Islet of Langerhans (tissue), 1 donor: ENCODE results near the gene SLC26A1.
"Not testable (repeated sequence)": the region's sequence is repeated elsewhere in the genome, so short reads cannot be mapped to it uniquely, and the experiment has no call there.

ENCODE experiments used
- FAIRE-seq: peaks from one replicate; lab custom pipeline; 2011; peaks lifted over from hg19 to GRCh38; lab: Jason Lieb, UNC

The SLC26A1 gene

DNA sequence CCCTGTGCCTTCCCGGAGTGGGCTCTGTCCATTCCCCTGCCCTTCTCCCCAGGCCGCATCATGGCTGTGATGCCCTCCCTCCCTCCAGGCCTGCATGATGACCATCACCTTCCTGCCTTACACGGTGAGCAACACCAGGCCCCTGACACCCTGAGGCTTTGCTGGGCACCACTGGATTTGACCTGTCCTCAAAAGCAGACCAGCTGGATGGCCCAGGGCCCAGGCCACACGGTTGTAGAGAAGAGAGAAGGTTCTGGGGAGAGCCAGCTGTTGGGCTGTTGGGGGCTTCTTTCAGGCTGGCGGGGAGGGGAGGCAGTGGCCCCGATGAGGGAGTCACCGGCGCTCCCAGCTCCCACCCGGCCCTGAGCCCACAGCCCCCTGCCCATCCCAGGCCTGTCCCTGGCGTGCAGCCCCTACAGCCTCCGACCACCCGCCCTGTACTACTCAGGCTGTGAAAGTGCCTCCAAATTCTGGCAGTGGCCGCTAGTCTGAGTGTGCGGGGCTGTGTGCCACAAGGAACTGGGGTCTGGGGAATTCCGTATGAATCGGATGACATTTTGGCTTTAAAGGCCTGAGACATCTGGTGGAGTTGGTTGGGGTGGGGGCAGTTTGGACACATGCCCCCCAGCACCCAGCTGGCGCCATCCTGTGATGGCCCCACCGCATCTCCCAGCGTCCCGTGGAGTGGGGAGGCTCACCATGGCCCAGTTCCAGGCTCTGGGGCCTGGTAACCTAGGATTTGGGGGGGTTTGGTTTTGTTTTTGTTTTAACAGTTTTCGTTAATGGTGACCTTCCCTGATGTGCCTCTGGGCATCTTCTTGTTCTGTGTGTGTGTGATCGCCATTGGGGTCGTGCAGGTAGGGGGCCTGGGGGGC is 41.4 kb downstream of the SLC26A1 start:
- no peak for FAIRE-seq

DNA sequence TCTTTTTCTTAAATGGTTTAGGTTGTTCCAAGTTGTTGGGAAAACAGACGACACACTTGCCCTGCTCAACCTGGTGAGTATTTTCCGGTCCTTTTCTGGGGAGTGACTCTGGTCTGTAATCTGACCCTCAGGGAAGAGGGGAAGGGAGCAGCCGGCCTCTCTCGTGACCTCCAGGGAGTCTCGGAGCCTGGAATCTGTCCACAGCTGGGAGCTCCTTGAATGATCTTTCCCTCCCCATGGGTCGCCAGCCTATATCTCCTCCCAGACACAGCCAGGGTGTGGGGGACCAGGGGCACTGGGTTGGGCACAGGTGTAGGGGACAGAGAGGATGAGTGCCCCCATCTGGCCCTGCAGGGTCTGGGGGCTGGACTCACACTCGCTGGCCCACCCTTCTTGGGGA is 42.0 kb downstream of the SLC26A1 start:
- no peak for FAIRE-seq

DNA sequence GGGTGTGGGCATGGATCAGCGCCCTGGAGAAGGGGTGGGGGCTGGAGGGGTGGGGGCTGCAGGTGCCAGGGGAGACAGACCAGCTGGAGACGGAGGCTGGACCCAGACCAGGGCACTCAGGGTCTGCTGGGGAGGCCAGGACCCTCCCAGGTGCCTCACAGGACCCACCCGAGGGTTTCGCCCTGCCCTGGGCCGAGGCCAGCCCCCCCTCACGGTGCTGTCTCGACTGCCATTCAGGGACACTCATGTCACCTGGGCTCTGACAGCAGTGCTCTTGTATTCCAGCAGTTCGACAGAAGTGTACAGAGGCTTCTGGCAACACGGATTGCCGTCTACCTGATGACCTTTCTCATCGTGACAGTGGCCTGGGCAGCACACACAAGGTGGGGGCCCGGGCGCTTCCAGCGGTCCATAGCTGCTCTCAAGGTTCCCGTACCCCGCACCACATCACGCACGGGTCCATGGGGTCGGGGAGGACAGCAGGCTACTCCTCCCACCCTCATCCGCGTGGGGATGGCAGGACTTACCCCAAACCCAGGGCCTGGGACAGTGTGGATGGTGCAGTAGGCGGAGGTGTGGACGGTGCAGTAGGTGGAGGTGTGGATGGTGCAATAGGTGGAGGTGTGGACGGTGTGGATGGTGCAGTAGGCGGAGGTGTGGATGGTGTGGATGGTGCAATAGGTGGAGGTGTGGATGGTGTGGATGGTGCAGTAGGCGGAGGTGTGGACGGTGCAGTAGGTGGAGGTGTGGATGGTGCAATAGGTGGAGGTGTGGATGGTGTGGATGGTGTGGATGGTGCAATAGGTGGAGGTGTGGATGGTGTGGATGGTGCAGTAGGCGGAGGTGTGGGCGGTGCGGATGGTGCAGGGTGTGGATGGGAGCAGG is 42.8 kb downstream of the SLC26A1 start:
- no peak for FAIRE-seq

DNA sequence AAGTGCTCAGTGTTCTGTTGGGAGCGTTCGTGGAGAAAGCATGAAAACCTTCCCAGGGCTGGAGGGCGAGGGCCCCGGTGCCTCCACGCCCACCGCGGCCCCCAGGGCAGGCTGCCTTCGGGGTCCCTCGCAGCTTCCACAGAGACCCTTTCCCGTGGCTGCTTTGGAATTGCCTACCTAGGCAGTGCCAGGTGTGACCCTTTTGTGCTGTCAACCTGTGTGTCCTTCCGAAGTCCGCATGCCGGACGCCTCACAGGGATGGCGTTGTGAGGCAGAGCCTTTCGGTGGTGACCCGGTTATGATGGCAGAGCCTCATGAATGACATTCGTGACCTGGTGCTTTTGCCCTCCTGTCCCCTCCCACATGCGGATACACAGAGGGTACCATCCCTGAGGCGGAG is 43.5 kb downstream of the SLC26A1 start:
- FAIRE-seq: no peak

DNA sequence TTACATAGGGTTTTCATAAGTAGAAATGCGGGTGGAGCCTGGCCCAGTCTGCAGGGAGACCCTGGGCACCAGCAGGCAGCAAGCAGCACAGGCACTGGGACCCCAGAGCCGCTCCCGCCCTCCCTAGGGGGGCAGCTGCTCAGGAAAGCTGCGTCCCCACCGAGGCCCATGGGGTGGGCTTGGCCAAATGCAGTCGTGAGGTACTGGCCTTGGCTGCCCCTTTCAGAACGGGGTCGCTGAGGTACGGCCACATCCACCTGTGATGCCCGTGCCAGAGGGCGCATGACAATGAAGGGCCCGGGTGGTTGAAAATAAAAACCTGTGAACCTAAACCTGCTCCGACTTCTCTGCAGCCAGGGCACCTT is 44.3 kb downstream of the SLC26A1 start:
- FAIRE-seq: no peak

DNA sequence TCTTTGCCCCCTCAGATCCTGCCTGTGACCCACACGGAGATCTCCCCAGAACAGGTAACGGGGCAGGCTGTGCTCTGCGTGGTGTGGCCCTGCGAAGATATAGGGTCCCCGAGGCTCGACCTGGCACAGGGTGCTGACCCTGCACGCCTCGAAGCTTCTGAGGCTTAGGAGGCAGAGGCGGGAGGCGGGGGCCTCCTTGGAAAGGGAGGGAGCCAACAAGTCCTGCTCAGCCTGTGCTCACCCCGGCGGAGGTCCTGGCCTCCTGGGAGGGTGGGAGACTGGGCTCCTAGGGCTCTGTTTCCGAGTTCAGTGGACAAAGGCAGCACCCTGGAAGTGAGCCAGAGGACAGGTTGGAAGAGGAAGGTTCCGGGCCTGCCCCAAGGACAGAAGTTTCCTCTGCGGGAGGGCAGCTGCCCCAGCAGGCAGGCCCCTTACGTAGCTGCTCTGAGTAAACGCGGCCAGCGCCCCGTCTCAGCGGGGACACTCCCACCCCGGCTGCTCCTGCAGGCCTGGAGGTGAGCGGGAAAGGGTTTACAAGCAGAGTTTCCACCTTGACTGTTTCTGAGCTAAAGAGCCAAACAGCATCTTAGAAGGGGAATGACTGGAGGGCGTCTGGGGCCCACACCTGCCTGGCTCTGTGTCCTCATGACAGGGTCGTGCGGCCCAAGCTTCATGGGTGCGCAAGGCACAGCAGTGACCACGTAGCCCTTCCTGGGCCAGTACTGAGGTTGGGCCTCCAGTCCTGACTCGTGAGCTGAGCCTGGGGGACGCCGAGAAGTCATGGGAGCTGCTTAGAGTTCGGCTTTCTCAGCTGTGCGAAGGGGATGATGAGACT is 44.9 kb downstream of the SLC26A1 start:
- FAIRE-seq: no peak

DNA sequence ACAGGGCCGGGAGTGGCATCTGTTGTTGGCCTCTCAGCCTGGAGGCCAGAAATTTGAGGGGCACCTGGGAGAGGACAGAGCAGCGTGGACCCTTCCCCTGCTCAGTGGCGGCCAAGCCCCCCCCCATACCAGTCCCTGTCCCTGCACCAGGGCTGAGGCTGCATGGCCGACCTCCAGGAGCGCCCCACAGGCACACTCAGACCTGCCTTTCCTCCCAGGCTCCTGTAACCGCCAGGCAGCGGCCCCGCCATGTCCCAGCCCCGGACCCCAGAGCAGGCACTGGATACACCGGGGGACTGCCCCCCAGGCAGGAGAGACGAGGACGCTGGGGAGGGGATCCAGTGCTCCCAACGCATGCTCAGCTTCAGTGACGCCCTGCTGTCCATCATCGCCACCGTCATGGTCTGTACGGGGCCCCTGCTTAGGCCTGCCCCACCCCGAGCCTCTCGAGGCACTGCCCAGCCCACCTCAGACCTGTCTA is 45.7 kb downstream of the SLC26A1 start:
- FAIRE-seq: no peak

DNA sequence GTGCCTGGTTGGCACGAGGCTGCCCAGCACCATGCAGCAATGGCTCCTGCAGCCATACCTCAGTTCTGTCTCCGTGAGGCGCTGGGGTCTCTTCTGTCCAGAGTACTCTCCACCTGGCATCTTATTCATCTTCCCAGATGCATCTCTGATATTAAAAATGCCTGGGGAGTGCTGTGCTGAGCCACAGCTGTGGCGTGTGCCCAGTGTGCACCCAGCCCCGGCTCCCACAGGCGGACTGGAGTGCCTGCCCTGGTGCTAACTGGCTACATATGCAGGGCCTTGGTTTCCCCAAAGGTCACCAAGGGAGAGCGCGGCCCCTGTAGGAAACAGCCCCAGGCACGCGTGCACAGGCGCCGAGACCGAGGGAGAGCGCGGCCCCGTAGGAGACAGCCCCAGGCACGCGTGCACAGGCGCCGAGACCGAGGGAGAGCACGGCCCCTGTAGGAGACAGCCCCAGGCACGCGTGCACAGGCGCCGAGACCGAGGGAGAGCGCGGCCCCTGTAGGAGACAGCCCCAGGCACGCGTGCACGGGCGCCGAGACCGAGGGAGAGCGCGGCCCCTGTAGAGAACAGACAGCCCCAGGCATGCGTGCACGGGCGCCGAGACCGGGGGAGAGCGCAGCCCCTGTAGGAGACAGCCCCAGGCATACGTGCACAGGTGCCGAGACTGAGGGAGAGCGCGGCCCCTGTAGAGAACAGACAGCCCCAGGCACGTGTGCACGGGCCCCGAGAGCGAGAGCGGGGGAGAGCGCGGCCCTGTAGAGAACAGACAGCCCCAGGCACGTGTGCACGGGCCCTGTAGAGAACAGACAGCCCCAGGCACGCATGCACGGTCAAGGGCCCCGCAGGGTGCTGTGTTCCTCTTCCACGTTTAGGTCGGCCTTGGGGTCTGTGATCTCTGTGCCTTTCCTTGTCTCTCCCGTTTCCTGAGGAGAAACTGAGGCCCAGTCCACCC is 46.4 kb downstream of the SLC26A1 start:
- no peak for FAIRE-seq

DNA sequence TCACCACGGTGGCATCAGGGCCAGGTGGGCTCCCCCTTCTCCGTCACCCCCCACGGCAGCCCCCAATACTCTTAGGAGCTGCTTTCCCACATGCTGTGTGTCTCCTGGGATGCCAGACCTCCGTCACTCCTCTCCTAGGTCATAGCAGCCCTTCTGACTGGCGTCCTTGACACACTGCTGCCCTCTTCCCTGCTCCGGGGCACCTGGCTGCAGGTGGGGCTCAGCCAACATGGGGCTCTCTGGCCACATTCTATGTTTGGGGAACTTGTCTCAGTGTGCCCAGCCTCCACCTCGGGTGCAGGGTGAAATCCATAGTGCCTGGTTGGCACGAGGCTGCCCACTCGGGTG is 47.1 kb downstream of the SLC26A1 start:
- FAIRE-seq: no peak

DNA sequence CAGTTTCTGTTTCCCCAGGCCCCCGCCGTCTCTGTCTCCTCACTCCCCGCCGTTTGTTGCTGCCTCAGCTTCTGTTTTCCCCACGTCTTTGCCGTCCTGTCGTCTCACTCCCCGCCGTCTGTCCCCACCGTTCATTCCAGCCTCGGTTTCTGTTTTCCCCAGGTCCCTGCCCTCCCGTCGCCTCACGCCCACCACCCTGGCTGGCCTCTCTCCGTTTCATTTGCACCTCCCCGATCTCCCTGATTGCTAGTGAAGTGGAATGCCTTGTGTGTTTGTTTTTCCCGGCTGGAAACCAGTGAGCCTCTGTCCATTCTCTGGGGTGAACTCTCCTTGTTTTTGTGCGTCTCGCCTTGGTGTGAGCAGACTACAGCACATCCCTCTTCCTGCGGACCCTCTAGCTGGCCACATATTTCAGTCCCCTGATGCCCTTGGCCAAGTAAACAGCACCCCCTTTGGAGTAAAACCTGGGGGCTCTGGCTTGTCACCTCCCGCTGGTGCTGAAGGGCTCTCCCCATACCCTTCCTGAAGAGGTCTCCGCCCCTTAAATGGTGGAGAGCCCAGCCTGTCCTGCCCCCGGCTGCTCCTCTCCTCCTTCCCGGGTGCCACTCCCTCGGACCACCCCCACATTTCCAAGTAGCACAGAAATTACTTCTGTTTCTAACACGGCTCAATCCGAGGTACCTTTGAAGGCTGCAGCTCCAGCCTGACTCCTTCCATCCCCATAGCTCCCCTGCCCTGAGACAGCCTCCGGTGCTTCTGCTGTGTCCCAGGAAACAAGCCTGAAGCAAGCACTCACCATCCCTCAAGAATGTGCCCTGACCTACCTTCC is 47.7 kb downstream of the SLC26A1 start:
- FAIRE-seq: no peak

DNA sequence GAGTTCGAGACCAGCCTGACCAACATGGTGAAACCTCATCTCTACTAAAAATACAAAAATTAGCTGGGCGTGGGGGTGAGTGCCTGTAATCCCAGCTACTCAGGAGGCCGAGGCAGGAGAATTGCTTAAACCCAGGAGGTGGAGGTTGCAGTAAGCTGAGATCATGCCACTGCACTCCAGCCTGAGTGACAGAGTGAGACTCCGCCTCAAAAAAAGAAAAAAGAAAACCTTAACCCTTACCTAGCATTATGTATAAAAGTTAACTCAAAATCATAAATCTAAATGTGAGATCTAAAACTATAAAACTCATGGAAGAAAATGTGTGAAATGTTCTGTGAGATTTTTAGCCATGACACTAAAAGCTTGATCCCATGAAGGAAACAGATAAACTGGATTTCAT is 53.7 kb downstream of the SLC26A1 start:
- not testable (repeated sequence) for FAIRE-seq
